Measurements from ENCODE around the gene NPSR1. TPM values are rescaled to one million over a fixed set of nuclear protein-coding genes. Genes with fewer than 3 reads are reported as not detected.

The NPSR1 gene
- polyA plus RNA-seq, 1 of the 3 experiments (the other 2 are of a cell fraction), result not detected

DNA sequence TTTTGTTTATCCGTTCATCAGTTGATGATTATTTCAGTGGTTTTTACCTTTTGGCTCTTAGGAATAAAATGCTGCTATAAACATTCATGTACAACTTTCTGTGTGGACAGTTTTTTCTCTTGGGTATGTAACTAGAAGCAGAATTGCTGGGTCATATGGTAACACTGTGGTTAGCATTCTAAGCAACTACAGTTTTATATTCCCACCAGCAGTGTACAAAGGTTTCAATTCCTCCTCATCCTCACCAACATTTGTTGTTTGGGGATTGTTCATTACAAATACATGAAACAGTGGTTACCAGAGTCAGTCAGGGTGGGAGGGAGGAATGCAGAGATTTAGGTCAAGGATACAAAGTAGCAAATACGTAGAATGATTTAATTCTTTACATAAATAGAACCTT is 97.0 kb downstream of the NPSR1 start:
- DNase-seq, result no peak
- Histone ChIP-seq H3K4me1 (ENCODE audit: control insufficient read depth in 1 of 2, insufficient read depth in 2 of 2, low read depth in 1 of 2, low read length in 1 of 2) (peaks cover 0 to 2% of the 10 kb centered on the region in 2 experiments; a peak in 1 of 4 replicates), H3K79me2 (ENCODE audit: insufficient read depth) (no peaks in the 10 kb centered on the region), H3F3A (replicated peaks; ENCODE audit: insufficient read depth) (no peaks in the 10 kb centered on the region), H3K9me2 (no peaks in the 10 kb centered on the region), H3K36me3 (replicated peaks in 1 of 2; ENCODE audit: control insufficient read depth in 1 of 2, insufficient read depth in 2 of 2, low read length in 1 of 2) (no peaks in the 10 kb centered on the region), H3K4me3 (ENCODE audit: low read depth in 2 of 2, low read length in 1 of 2) (no peak overlapping the region), H2AFZ (ENCODE audit: low read depth) (no peak overlapping the region), H3K27me3 (ENCODE audit: insufficient read depth) (no peaks in the 10 kb centered on the region; the same call in 1 of the 2 replicates), H3K27ac (ENCODE audit: low read depth in 2 of 2, low read length in 1 of 2) (no peak overlapping the region), H4K20me1 (ENCODE audit: insufficient read depth) (no peaks in the 10 kb centered on the region), H3K9ac (no peak overlapping the region), H3K9me3 (no peaks in the 10 kb centered on the region), H3K4me2 (no peak overlapping the region)
- ChIA-PET CTCF (no interaction called here), POLR2A (no interaction called here)
- TF ChIP-seq NRF1 (IDR thresholded peaks at IDR 0.05; ENCODE audit: low read depth, low read length) (no peak), TCF12 (IDR thresholded peaks at IDR 0.05) (no peak), SIN3A (IDR thresholded peaks at IDR 0.05; ENCODE audit: borderline replicate concordance, low read depth, low read length) (no peak), FOXM1 (IDR thresholded peaks at IDR 0.05; ENCODE audit: low read depth) (no peak), RCOR1 (IDR thresholded peaks at IDR 0.05; ENCODE audit: low read length) (no peak), MEF2A (IDR thresholded peaks at IDR 0.05; ENCODE audit: borderline replicate concordance, low read depth) (no peak), TAF1 (IDR thresholded peaks at IDR 0.05; ENCODE audit: borderline replicate concordance, low read depth, low read length) (no peak), POLR2AphosphoS5 (IDR thresholded peaks at IDR 0.05; ENCODE audit: low read depth, low read length) (no peak), ELF1 (IDR thresholded peaks at IDR 0.05) (no peak), GATA2 (CRISPR knock-in tag; IDR thresholded peaks at IDR 0.05) (no peak), CHD2 (IDR thresholded peaks at IDR 0.05; ENCODE audit: low read length, partially characterized antibody) (no peak), YY1 (IDR thresholded peaks at IDR 0.05; ENCODE audit: low read depth) (no peak), EZH2phosphoT487 (IDR thresholded peaks at IDR 0.05; ENCODE audit: borderline replicate concordance, low read depth) (no peak), FOXJ3 (CRISPR knock-in tag; IDR thresholded peaks at IDR 0.05) (no peak), GABPA (IDR thresholded peaks at IDR 0.05; ENCODE audit: low read depth) (no peak)
- TF ChIP-seq, protein P1, sequence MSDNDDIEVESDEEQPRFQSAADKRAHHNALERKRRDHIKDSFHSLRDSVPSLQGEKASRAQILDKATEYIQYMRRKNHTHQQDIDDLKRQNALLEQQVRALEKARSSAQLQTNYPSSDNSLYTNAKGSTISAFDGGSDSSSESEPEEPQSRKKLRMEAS (IDR thresholded peaks at IDR 0.05; ENCODE audit: low read depth), result no peak
- TF ChIP-seq, protein P2, sequence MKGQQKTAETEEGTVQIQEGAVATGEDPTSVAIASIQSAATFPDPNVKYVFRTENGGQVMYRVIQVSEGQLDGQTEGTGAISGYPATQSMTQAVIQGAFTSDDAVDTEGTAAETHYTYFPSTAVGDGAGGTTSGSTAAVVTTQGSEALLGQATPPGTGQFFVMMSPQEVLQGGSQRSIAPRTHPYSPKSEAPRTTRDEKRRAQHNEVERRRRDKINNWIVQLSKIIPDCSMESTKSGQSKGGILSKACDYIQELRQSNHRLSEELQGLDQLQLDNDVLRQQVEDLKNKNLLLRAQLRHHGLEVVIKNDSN (IDR thresholded peaks at IDR 0.05; ENCODE audit: borderline replicate concordance, low read depth), result no peak
- TF ChIP-seq, protein P3, sequence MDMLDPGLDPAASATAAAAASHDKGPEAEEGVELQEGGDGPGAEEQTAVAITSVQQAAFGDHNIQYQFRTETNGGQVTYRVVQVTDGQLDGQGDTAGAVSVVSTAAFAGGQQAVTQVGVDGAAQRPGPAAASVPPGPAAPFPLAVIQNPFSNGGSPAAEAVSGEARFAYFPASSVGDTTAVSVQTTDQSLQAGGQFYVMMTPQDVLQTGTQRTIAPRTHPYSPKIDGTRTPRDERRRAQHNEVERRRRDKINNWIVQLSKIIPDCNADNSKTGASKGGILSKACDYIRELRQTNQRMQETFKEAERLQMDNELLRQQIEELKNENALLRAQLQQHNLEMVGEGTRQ (IDR thresholded peaks at IDR 0.05; ENCODE audit: borderline replicate concordance, low read depth, low read length), result no peak
- TF ChIP-seq, protein P4, sequence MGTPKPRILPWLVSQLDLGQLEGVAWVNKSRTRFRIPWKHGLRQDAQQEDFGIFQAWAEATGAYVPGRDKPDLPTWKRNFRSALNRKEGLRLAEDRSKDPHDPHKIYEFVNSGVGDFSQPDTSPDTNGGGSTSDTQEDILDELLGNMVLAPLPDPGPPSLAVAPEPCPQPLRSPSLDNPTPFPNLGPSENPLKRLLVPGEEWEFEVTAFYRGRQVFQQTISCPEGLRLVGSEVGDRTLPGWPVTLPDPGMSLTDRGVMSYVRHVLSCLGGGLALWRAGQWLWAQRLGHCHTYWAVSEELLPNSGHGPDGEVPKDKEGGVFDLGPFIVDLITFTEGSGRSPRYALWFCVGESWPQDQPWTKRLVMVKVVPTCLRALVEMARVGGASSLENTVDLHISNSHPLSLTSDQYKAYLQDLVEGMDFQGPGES (IDR thresholded peaks at IDR 0.05; ENCODE audit: low read depth, low read length), result no peak
- 32% methylated on average over 2 of the region's 2 CpGs for WGBS (ENCODE audit: low lambda C conversion rate)

Data from SK-N-SH (cell line).